Mononuclear cell (primary cell): Measurements from ENCODE around the gene NDUFAF2. TPM values are rescaled to one million over a fixed set of nuclear protein-coding genes. Genes with fewer than 3 reads are reported as not detected.

Experiments
- H3K27me3 ChIP-seq: 2 replicates; pipeline ENCODE4 v1.6.0; 2011; ENCODE audit warnings: low read length, control low read depth; ENCODE audit not compliant: insufficient read depth
- H3K4me1 ChIP-seq: 2 replicates; pipeline ENCODE4 v1.5.1; 2011; ENCODE audit warnings: mild to moderate bottlenecking, low read length, control low read depth; ENCODE audit not compliant: insufficient read depth
- H3K4me3 ChIP-seq: 2 replicates; pipeline ENCODE4 v1.5.1; 2011; ENCODE audit warnings: mild to moderate bottlenecking, low read length, moderate library complexity
- H3K9me3 ChIP-seq: 2 replicates; pipeline ENCODE4 v1.5.1; 2011; ENCODE audit warnings: low read depth, mild to moderate bottlenecking, control low read depth, low read length
- total RNA-seq: library from RNA; depleted of rRNA; stranded (reverse); fragments of >200 nt; gene quantifications from one replicate; pipeline ENCODE4 v1.2.3, GENCODE V29; 2012

The NDUFAF2 gene
- total RNA-seq, 1 donor = 5.7 TPM

- H3K9me3 ChIP-seq = no peaks in the 10 kb centered on the region
- H3K27me3 ChIP-seq = no peaks in the 10 kb centered on the region
- no peak overlapping the region for H3K4me3 ChIP-seq
- no peaks in the 10 kb centered on the region for H3K4me1 ChIP-seq
Observed at GRCh38 chr5:61148515-61148914, 203.5 kb downstream of the NDUFAF2 start.

- Histone ChIP-seq H3K9me3 (no peaks in the 10 kb centered on the region), H3K27me3 (no peaks in the 10 kb centered on the region), H3K4me3 (no peak overlapping the region), H3K4me1 (no peaks in the 10 kb centered on the region)
Observed at GRCh38 chr5:61151893-61152292, 206.9 kb downstream of the NDUFAF2 start.

- H3K27me3 ChIP-seq = no peaks in the 10 kb centered on the region
- no peak overlapping the region for H3K4me3 ChIP-seq
- H3K9me3 ChIP-seq = no peaks in the 10 kb centered on the region
- H3K4me1 ChIP-seq = peaks cover 29% of the 10 kb centered on the region
Observed at GRCh38 chr5:61159070-61159469, 214.1 kb downstream of the NDUFAF2 start.

GRCh38 chr5:61159836-61160235 is 214.8 kb downstream of the NDUFAF2 start:
- no peaks in the 10 kb centered on the region for H3K27me3 ChIP-seq
- peaks cover 29% of the 10 kb centered on the region for H3K4me1 ChIP-seq
- no peak overlapping the region for H3K4me3 ChIP-seq
- no peaks in the 10 kb centered on the region for H3K9me3 ChIP-seq

DNA sequence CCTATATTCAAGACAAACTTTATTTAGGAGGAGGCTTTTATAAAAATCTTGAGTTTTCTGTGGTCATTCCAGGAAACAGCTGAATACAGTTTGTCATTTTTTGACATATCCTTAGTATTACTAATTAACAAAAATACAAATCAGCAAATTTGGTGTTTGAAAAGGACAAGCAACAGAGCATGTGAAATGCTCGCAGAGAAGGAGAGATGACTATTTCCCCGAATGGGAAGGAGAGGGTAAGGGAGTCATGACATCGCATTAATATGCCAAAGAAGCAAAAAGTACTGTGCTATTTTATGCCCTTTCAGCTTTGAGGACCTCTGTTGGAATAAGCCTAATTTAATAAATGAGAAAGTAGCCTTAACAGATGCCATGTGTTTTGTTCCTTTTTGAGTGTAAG is 215.5 kb downstream of the NDUFAF2 start:
- no peak overlapping the region for H3K4me3 ChIP-seq
- peaks cover 29% of the 10 kb centered on the region for H3K4me1 ChIP-seq
- no peaks in the 10 kb centered on the region for H3K27me3 ChIP-seq
- H3K9me3 ChIP-seq = no peaks in the 10 kb centered on the region

DNA sequence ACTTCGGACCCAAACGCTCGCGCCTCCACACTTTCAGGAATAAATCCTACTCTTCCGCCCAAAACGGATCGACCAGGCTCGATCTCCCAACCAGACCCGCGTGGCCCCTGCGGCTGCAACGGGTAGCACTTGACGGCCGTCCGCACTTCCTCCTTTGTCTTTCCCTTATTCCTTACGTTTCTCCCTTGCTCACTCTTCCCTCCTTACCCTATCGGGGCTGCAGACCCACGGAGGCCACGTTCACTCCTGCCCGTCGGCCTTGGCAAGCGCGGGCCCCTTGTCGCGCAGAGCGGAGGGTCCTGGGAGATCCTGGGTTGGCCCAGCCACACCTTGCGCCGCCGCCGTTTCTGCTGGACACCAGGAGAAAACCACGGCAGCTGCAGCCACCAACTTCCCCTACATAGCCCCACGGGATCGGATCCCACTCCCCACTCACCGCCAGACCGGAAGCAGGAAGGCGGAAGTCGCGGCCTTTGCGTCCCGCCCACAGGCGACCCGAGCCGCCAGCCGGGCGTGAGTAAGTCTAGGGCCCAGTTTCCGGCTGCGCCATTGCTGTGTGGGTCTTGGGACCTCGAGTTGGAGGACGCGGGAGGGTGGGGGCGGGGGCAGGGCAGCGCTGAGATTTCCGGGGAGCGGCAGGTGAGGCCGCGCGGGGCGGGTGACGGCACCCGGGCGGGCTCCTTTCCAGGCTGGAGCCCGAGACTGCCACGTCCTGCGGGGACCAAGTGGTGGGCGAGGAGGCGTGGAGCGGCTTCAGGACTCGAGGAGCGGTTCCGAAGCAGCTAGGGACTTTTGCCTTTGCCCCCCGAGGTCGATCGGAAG is 217.2 kb downstream of the NDUFAF2 start, which contains the start of gene SMIM15:
Gene SMIM15, minus strand, starts transcription at position 459 of the 822 bp plus-strand sequence. CDS start 2,297 bp downstream, outside the sequence.
- H3K9me3 ChIP-seq = no peaks in the 10 kb centered on the region
- H3K27me3 ChIP-seq = no peaks in the 10 kb centered on the region
- H3K4me1 ChIP-seq = peaks cover 29% of the 10 kb centered on the region
- peak within 1 kb of the TSS; percentile 88 for H3K4me3 ChIP-seq

GRCh38 chr5:61162832-61163567 is 218.0 kb downstream of the NDUFAF2 start:
- Histone ChIP-seq H3K4me1 (peaks cover 29% of the 10 kb centered on the region), H3K4me3 (peak overlapping the region; percentile 88), H3K27me3 (no peaks in the 10 kb centered on the region), H3K9me3 (no peaks in the 10 kb centered on the region)

DNA sequence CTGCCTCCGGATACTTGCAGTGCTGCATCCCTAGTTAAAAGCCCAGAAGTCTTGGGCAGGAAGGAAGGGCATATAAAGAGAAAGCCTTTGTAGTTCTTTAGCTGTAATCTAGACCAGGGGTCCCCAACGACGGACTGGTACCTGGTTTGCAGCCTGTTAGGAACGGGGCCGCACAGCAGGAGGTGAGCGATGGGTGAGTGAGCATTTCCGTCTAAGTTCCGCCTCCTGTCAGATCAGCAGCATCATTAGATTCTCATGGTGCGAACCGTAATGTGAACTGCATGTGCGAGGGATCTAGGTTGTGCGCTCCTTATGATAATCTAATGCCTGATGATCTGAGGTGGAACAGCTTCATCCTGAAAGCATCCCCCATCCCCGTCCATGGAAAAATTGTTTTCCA is 218.9 kb downstream of the NDUFAF2 start:
- peaks cover 29% of the 10 kb centered on the region for H3K4me1 ChIP-seq
- H3K4me3 ChIP-seq = no peak overlapping the region
- no peaks in the 10 kb centered on the region for H3K9me3 ChIP-seq
- H3K27me3 ChIP-seq = no peaks in the 10 kb centered on the region

- no peaks in the 10 kb centered on the region for H3K9me3 ChIP-seq
- peaks cover 14% of the 10 kb centered on the region for H3K4me1 ChIP-seq
- no peaks in the 10 kb centered on the region for H3K27me3 ChIP-seq
- no peak overlapping the region for H3K4me3 ChIP-seq
Observed at GRCh38 chr5:61167382-61167781, 222.4 kb downstream of the NDUFAF2 start.

GRCh38 chr5:61168951-61169350 is 223.9 kb downstream of the NDUFAF2 start:
- Histone ChIP-seq H3K4me3 (no peak overlapping the region), H3K4me1 (no peaks in the 10 kb centered on the region), H3K27me3 (no peaks in the 10 kb centered on the region), H3K9me3 (no peaks in the 10 kb centered on the region)

DNA sequence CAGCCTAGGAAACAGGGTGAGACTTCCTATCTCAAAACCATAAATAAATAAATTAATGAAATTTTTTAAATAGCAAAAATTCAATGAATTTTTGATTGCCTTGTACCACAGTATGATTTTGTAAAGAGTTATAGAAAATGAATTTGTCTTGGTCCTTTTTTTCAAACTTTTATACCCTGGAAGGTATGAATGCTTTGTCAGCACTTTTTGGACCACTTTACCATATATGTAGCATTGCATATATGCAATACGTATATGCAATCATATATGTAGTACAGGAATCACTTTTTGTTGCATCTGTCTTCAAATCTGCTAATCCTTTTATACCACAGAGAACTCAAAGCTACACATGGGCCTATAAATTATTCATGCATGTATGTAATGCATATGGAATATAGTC is 226.5 kb downstream of the NDUFAF2 start:
- Histone ChIP-seq H3K4me3 (no peak overlapping the region), H3K9me3 (no peaks in the 10 kb centered on the region), H3K4me1 (no peaks in the 10 kb centered on the region), H3K27me3 (no peaks in the 10 kb centered on the region)

- no peak overlapping the region for H3K4me3 ChIP-seq
- H3K4me1 ChIP-seq = peaks cover 5% of the 10 kb centered on the region
- no peaks in the 10 kb centered on the region for H3K27me3 ChIP-seq
- H3K9me3 ChIP-seq = no peaks in the 10 kb centered on the region
Observed at GRCh38 chr5:61176631-61177030, 231.6 kb downstream of the NDUFAF2 start.

DNA sequence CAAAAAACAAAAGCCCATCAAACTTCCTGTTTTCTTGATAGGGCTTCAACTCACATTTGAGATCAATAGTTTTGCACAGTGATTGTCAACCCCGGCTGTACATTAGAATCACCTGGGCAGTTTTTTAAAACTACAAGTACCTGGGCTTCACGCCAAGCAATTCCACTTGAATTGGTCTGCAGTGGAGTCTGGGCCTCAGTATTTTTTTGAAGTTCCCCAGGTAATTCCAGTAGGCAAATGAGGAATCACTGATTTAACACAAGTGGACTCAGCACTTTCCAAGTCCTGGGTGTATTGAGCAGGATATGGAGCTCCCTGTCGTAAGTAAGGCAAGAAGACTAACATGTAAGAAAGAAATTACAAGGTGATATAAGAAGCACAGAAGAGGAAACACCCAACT is 232.1 kb downstream of the NDUFAF2 start:
- H3K9me3 ChIP-seq = no peaks in the 10 kb centered on the region
- no peak overlapping the region for H3K4me3 ChIP-seq
- no peaks in the 10 kb centered on the region for H3K27me3 ChIP-seq
- H3K4me1 ChIP-seq = peaks cover 5% of the 10 kb centered on the region

DNA sequence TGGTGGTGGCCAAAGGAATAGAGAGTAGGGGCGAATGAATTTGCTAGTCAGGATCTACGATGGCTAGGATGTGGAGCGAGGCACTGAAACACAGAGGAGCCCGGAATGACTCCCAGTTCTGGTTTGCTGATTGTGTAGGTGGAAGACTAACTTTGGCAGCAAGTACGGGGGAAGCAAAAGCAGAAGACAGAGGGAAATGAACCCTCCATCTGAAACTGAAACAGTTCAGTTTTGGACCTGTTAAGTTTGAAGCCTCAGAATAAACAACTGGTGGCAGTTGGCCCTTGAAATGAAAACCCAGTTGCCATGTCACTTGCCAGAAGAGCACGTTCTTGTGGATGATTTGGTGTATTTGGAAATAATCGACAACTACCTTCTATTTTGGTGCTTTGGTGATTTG is 232.7 kb downstream of the NDUFAF2 start:
- H3K27me3 ChIP-seq = no peaks in the 10 kb centered on the region
- no peak overlapping the region for H3K4me3 ChIP-seq
- H3K9me3 ChIP-seq = no peaks in the 10 kb centered on the region
- H3K4me1 ChIP-seq = peaks cover 5% of the 10 kb centered on the region

GRCh38 chr5:61178702-61179101 is 233.7 kb downstream of the NDUFAF2 start:
- H3K9me3 ChIP-seq = no peaks in the 10 kb centered on the region
- H3K27me3 ChIP-seq = no peaks in the 10 kb centered on the region
- H3K4me1 ChIP-seq = peaks cover 5% of the 10 kb centered on the region
- H3K4me3 ChIP-seq = no peak overlapping the region
